Stromal cell of bone marrow (primary cell): ENCODE data around the gene SLC17A8.
"Not testable (repeated sequence)": the region's sequence is repeated elsewhere in the genome, so short reads cannot be mapped to it uniquely, and the experiment has no call there.

Source experiments
- DNase-seq: peaks from one replicate; pipeline ENCODE4 v3.0.0-alpha.2; 2012; ENCODE audit warnings: low read depth

Gene SLC17A8

DNA sequence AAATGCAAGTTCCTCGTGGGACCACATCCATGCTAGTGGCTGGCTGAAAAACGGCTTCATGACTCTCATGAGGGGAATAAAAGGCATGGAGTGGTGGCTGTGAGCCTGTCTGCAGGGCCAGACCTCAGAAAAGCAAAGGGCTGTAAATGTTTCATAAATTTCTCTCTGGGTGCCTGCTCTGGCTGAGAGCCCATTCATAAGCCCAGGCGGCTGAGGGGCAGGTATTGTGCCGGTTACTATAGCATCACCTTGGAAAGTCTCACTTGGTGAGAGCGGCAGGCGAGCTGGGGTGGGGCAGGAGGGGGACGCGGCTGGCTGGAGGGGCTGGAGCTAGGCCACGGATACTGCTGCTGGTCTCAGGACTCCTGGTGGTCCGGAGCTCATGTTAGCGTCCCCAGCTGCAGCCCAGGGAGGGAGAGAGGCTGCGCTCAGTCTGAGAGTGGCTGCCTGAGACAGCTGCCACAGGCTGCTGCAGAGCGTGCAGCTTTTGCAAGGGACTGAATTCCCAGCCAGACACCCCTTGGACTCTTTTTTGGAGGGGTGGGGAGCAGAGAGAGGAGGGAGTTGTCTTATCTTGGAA is at the start of gene SLC17A8:
TSS of gene SLC17A8 (plus strand) at position 431 of the 580 bp plus-strand sequence. CDS start 318 bp downstream, outside the sequence.
- no peak for DNase-seq

DNA sequence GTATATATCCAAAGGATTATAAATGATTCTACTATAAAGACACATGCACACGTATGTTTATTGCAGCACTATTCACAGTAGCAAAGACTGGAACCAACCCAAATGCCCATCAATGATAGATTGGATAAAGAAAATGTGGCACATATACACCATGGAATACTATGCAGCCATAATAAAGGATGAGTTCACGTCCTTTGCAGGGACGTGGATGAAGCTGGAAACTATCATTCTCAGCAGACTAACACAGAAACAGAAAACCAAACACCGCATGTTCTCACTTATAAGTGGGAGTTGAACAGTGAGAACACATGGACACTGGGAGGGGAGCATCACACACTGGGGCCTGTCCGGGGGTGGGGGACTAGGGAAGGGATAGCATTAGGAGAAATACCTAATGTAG is 48.7 kb upstream of the SLC17A8 start:
- DNase-seq: not testable (repeated sequence)

DNA sequence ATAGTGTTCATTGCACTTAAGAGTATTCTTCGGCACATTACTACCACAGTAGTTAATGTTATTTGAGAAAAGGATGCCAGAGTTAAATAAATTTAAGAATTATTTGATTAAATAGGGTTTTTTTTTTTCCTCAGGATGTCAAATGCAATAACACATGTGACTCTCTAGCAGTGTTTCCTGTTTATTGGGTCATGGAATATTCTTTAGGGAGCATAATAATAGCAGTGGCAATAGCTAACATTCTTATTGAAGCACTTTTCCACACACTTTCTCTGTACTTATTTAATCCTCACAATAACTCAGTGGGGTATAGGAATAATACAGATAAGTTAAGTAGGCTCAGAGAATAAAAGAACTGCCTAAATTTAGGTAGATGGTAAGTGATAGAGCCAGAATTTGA is 45.6 kb upstream of the SLC17A8 start:
- no peak for DNase-seq

DNA sequence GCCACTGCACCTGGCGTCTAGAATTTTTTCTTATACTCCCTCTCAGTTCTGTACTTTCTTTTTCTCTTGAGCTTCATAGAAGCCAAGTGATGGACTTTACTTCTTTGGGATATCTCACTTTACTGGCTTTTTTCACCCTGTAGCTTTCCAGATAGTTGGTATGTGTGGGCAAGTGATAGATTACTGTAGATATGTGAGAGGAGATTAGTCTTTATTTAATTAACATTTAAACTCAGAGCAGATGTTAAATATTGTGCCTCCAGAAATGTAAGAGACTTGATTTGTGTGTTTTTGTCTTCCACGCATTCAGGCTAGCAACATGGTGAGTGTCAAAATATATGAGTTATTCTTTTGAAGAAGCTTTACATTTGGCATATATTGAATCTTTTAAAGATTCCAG is 39.5 kb upstream of the SLC17A8 start:
- DNase-seq: no peak

DNA sequence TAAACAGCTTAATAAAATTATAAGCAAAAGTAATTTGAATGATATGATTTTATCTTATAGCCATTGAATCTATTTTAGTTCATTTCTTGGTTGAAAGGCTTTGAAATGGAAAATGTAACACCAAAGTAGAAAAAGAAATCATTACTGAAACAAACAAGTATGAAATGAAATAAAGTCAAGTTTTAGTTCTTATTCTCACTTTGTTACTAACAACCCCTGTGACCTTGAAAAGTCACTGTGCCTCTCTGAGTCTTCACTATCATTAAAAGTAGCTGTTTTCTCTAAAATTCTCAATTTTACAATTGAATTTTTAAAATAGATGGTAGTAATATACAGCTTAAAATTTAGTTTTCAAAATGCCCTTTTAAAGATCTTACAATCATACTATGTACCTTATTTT is 32.4 kb upstream of the SLC17A8 start:
- DNase-seq: no peak

DNA sequence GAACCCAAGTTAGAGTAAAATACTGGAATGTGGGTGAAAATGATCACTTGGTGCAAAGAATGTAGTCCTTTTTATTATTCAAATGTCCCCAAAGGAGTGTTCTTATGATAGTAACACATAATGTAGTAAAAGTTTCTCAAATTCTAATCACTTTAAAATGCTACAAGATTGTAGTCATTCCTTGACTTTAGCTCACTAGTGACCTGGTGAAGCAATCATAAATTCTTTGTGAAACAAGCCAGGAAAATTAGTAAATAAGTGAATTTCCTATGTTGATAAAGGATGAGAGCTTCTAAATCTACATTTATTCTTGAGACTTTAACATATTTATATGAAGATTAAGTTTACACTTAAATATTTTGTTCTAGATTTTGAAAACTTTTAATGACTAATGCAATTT is 30.7 kb upstream of the SLC17A8 start:
- no peak for DNase-seq

DNA sequence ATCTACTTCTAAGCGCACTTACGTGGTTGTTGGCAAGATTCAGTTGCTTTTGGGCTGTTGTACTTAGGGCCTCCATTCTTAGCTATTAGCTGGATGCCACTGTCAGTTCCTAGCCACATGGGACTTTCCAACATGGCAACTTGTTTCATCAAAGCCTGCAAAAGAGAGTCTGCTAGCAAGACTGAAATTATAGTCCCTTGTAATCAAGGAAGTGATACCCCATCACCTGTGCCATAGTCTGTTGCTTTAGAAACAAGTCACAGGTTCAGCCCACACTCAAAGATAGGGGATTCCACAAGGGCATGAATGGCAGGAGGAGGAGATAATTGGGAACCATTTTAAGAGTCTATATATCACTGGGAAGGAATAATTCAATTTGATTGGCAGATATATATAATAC is 27.1 kb upstream of the SLC17A8 start:
- DNase-seq: no peak

DNA sequence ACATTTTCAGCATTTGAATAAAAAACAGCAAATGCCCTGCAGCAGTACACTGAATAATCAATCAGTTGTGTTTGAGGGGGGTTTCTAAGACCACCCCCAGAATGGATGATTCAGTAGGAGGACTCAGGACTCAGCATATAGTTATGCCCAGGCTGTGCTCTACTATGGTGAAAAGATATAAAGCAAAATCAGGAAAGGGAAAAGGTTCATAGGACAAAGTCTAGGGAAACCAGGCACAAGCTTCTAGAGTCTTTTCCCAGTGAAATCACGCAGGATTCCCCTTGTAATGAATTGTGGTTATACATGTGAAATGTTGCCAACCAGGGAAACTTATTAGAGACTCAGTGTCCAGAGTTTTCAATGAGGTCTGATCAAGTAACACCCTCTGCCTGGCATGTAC is 25.0 kb upstream of the SLC17A8 start:
- no peak for DNase-seq

DNA sequence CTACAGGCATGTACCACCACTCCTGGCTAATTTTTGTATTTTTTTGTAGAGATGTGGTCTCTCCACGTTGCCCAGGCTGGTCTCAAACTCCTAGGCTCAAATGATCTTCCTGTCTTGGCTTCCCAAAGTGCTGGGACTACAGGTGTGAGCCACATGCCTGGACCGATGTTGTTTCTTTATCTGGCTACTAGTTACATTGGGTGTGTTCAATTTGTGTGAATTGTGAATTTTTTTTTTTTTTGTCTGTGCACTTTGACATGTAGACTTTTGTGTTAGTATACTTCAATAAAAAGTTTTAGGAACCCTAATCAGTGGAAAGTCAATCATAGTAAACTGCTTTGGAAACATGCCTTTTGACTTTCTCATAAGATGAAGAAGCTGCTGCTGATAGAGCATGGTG is 24.0 kb upstream of the SLC17A8 start:
- DNase-seq: no peak

DNA sequence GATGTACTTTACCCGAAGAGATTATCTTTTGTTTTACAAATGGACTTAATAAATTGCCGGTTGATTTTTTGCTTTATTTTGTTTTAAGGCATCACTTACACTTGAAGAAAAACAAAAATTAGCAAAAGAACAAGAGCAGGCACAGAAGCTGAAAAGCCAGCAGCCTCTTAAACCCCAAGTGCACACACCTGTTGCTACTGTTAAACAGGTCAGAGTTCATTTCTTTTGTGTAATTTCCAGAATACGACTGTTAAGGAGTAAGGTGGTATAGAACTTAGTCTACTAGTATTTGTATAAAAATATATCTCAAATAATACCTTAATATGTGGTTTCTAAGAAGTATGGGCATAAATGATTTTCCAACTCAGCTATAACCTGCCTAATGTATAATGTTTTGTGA is 19.6 kb upstream of the SLC17A8 start:
- DNase-seq: no peak

DNA sequence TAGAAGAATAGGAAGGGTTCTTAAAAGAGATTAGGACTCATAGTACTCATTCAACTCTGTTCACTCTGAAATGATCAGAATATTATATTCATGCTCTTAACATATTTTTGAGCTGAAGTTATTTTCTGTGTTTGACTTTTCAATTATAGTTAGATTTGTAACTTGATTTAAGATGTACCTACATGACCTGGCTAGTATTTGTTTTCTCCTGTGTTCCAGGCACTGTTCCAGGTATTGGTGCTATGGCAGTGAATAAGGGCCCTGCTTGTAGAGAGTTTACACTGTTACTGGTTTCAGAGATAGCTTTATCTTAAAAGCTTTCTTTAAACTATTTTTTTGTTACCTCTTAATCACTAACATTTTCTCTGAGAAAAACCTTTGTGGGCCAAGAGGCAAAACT is 19.1 kb upstream of the SLC17A8 start:
- DNase-seq: no peak

DNA sequence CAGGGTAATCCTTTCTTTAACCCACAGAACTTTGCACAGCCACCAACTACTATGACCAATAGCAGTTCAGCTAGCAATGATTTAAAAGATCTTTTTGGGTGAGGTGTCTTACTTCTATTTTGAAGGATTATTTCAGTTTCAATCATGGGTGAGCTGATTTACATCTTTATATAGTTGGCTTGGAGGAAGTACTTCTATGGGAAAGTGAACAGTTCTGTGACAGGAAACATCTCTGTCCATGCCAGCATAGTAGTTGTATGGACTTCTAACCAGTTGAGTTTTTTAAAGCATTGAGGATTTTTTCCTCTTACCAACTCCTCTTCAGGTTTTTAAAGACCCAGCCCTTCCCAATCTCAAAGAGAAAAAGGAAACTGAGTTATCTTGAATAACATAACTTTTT is 17.8 kb upstream of the SLC17A8 start:
- no peak for DNase-seq

DNA sequence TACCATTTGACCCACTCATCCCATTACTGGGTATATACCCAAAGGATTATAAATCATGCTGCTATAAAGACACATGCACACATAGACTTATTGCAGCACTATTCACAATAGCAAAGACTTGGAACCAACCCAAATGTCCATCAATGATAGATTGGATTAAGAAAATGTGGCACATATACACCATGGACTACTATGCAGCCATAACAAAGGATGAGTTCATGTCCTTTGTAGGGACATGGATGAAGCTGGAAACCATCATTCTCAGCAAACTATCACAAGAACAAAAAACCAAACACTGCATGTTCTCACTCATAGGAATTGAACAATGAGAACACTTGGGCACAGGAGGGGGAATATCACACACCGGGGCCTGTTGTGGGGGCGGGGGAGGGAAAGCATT is 14.0 kb upstream of the SLC17A8 start:
- DNase-seq: not testable (repeated sequence)

DNA sequence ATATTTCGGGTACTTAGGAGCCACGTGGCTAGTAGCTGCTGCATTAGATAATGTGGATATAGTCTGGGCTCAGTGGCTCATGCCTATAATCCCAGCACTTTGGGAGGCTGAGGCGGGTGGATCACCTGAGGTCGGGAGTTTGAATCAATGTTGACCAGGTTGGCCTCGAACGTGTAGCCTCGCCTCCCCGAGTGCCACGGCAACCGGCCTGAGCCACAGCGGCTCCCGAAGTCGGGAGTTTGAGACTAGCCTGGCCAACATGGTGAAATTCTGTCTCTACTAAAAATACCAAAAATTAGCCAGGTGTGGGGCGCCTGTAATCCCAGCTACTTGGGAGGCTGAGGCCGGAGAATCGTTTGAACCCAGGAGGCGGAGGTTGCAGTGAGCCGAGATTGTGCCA is 12.5 kb upstream of the SLC17A8 start:
- DNase-seq: not testable (repeated sequence)

DNA sequence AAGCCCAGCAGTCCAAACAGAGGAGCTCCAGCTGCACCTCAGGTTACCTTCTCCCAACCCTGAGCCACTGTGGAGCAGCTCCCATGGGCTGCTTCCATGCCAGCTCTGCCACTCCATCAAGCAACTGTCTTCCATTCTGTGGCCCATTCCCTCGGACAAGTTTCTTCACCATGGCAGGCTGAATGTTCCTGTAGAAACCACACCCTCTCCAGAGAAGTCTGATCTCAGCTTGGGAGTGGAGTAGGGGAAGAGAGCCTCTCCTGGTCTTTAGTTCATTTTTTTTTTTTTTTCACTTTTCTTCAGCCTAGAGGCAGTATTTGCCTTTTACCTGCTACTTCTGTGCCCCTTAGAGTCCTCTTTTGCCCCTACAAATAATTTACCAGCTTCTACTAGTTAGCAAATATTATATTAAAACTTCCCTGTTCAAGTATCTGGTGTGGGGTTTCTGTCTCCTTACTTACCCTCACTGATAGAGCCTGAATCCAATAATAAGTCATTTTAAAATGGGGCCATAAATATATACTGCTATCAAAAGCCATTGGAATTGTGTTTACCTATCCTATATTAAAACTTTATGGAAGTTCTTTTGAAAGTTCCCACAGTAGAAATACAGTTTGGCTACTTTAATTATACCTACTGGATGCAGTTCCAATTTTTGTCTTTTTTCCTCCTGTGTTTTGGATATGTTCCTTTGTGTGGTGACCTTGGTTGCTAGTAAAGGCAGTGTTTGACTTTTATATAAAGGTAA is 11.7 kb upstream of the SLC17A8 start:
- no peak for DNase-seq

DNA sequence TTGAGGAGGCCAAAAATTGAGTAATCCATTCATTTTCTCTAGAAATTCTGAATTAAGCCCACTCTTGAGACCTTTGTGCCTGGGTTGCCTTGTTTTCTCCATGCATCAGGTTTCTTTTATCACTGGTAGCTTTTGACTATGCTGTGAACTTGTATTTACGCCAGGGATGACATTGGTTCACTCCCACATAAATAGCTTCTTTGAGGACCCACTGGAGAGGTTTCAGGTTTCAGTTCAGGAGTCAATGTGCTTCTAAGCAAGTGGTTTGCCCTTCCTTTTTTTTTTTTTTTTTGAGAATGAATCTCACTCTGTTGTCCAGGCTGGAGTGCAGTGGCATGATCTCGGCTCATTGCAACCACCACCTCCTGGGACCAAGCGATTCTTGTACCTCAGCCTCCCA is 10.2 kb upstream of the SLC17A8 start:
- DNase-seq: no peak

DNA sequence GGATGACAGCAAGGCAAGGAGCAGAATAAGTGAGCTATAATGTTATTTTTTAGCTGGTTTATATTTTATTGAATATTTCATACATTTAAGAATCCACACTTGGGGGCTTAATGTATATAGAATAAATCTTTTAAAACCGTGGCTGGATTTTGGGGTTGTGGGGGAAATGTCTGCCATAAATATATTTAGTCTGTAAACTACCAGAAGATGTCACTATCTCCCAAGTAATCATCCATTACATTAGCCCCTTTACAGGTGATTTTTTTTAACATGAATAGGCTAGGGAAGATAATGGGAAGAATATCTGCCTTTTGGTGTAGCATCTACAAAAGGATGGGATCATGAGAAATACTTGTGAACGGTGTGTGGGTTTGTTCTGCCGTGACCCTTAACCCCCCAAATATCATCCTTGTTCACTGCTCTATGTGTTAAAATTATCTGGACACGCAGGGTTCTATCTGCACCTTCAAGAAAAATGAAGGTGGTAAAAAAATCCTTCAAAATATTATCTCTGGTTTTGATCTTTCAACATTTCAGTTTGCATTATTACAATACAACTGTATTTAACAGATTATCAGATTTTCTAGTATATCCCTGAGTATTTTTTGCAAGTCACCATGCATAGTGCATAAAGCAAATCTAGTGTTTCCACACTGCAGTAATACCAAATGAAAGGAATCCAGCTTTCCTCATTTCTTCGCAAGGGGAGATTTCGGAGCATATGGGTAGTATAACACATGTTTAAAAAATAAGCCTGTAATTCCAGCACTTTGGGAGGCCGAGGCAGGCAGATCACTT is 8.0 kb upstream of the SLC17A8 start:
- peak; percentile 5 for DNase-seq

DNA sequence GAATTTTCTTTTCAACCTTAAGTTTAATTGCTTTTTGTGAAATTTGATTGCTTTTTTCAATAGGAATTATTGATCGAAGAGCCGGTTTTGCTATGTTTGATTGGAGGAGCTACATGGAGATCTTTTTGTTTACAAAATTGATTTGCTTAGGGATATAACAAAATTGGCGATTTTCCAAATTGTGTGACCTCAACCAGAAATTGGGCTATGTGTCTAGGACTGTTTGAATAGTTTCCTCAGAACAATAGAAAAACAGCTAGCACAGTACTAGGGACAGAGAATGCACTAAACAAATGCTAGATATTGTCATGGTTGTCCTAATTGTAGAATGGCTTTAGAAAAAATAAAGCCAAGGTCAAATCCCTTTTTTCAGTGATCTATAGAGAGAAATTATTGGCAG is 2.4 kb downstream of the SLC17A8 start:
- DNase-seq: no peak

DNA sequence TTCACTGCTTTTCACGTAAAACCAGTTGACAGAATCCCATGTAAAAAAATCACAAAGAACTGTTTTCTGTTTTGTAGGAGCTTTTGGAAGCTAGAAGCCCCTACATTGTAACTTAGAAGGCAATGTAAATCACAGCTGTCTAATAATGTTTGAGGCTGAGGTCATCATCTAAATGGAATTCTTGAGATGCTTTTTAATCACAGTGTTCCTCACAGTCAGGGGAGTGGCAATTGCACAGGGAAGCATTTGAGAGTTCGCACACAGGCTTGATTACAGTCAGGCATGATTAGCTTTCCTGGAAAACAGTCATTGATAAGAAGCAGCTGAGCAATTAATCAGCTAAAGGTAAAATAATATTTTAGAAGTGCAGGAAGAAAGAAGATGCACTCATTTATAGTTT is 2.9 kb downstream of the SLC17A8 start:
- DNase-seq: no peak

DNA sequence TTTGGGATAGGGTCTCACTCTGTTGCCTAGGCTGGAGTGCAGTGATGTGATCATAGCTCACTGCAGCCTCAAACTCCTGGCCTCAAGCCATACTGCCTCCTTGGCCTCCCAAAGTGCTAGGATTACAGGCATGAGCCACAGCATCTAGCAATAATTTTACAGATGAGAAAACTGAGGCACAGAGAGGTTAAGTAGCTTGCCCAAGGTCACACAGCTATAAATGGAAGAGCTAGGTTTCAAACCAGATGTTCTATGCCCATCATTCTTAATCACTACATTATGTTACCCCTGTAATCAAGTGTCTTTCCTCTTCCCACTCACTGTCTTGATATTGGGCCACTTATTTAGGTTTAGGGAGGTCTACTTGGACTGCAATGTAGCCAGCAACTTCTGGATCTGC is 3.6 kb downstream of the SLC17A8 start:
- no peak for DNase-seq

DNA sequence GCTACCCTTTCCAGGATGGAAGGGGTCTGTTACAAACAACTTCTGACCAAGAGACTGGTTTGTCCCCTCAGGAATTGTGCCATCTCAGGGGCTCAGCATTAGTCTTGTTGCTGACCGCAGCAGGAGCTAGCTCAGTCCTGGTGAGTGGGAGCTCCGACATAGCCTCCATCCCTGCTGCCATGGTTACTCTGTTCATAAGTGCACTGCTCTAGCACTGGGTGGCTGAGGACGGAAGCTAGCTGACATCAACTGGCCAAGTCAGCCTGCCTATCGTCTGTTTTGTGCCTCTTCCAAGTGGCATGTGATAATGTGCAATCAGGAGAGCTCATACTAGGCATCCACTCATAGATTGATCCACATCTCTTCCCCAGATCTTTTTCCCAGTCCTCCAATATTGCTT is 7.5 kb downstream of the SLC17A8 start:
- DNase-seq: no peak

DNA sequence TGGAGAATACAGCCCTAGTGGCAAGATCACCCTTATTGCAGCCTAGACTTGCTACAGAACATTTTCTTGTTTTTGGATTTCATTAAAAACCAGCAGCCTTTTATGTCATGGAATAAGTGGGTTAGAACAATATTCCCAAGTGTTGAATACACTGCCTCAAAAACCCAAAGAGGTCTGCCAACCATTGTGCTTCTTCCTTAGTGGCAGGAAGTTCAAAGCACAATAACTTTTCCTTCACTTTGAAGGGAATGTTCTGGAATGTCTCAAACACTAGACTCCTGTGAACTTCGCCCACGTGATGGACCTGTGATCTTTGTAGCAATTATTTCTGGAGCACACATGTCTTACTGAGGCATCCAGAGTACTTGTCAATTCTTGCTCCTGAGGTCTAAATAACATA is 8.5 kb downstream of the SLC17A8 start:
- no peak for DNase-seq

DNA sequence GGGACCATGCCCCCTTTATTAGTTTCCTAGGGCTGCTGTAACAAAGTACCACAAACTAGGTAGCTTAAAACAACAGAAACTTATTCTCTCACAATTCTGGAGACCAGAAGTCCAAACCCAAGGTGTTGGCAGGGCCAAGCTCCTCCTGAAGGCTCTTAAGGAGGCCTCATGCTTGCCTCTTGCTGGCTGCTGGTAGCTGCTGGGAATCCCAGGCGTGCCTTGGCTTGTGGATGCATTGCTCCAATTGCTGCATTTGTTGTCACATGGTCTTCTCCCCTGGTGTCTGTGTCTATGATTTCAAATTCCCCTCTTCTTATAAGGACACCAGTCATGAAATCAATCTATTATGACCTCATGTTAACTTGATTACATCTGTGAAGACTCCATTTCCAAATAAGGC is 11.2 kb downstream of the SLC17A8 start:
- no peak for DNase-seq
